GM21619 (cell line): ENCODE data around the gene WDR70.
"Not testable (repeated sequence)": the region's sequence is repeated elsewhere in the genome, so short reads cannot be mapped to it uniquely, and the experiment has no call there.

Experiments used
- ATAC-seq: cut with Tn5 transposase; IDR thresholded peaks from one replicate; pipeline ENCODE4 v1.9.1; 2021; ENCODE audit not compliant: unreplicated experiment

The WDR70 gene

DNA sequence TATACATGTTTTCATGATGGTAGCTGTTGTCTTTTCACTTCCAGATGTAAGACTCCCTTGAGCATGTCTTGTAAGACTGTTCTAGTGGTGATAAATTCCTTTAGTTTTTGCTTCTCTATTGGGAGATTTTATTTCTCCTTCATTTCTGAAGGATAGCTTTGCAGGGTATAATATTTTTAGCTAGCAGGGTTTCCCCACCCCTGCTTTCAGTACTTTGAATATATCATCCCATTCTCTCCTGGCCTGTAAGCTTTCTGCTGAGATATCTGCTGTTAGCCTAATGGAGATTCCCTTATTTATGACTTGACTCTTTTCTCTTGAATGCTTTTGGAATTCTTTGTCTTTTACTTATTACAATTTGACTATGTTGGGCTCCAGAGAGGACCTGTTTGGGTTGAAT lies 249.8 kb downstream of the WDR70 start:
- no peak for ATAC-seq

DNA sequence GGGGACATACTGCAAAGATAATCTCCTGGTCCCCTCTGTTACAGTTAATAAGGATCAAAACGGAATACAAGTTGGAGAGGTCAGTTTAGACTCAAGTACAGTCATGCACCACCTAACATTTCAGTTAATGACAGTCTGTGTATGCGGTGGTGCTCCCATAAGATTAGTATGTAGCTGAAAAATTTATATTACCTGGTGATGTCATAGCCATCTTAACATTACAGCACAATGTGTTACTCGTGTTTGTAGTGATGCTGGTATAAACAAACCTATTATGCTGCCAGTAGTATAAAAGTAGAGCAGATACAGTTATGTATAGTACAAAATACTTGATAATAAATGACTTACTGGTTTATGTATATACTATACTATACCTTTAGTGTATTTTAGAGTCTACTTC lies 252.8 kb downstream of the WDR70 start:
- no peak for ATAC-seq

DNA sequence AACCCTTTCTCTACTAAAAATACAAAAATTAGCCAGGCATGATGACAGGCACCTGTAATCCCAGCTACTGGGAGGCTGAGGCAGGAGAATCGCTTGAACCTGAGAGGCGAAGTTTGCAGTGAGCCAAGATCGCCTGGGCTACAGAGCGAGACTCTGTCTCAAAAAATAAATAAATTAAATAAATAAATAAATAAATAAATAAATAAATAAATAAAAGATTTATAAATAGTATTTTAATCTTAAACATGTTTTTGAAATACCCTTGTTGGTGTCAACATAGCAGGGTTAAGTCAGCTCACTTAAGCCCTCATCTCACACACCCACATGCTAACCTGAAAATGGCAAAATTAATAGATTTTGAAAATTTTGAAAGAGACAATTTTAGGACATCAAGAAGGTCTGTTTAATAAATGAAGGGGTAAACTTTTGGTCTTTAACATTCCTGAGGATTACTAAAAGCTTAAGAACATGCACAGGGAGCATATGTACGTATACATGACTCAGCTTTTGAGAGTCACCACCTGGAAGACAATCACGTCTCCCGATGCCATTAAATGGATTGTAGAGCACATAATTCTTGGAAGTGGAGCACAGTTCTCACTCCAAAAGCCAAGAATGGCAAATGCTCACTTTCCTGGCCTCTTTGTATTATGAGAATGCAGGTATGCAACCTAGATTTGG lies 258.2 kb downstream of the WDR70 start:
- no peak for ATAC-seq

DNA sequence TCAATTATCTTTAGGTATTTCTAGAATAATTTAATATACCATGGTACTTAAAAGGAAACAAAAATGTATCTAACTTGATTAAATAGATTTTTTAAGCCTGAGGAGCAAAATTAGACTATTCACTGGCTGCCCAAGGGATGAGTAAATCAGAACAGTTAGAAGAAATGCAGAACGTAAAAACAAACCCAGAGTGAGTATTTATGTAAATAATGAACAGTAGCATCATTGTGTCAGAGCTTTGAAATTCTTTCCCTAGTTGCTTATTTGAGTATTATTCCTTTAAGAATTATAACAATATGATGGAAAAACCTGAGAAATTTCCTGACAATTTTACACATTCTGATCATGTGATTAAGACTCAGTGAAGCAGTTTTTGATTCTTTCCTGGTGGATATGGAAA lies 259.8 kb downstream of the WDR70 start:
- ATAC-seq, result no peak

DNA sequence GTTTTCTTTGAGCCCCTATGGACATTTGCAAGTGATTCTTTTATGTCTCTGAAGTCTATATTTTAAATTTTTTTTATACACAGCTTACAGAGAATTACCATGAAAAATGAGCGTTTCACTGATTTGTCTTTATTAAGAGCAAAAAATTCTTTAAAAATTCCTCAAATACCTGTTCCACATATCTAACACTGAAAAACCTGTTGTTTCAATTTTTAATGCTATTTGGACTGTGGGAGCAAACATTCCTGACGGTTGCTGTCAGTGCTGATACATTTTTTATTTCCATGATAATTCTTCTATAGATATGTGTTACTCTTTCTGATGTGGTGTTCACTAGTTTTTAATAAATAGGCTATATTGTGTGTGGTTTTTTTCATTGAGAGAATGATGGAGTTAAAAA lies 261.0 kb downstream of the WDR70 start:
- ATAC-seq, result no peak

DNA sequence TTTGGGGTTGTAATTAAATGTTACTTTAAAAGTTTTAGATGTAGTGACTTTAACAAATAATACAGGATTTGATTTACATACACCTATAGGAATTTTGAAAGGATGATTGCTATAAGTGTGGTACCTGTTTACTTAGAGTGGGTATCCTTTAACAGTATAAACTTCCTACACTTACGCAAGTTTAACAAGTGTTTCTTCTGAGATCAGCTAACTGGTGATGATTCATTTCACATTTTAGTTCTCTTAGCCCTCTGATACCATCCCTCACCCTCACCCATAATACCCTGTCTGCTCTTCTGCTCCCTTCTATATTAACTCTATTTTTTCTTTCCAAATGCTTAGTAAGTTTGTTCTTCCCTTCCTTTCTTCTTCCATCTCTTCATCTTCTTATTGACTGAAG lies 262.8 kb downstream of the WDR70 start:
- ATAC-seq, result no peak

DNA sequence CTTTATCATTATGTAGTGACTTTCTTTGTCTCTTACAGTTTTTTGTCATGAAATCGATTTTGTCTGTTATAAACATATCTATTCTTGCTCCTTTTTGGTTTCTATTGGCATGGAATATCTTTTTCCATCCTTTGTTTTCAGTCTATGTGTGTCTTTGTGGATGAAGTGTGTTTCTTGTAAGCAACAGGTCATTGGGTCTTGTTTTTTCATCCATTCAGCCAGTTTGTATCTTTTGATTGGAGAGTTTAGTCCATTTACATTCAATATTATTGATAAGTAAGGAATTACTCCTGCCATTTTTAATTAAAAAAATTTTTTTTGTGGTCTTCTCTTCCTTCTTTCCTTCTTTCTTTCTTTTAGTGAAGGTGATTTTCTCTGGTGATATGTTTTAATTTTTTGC lies 266.6 kb downstream of the WDR70 start:
- ATAC-seq, result no peak

DNA sequence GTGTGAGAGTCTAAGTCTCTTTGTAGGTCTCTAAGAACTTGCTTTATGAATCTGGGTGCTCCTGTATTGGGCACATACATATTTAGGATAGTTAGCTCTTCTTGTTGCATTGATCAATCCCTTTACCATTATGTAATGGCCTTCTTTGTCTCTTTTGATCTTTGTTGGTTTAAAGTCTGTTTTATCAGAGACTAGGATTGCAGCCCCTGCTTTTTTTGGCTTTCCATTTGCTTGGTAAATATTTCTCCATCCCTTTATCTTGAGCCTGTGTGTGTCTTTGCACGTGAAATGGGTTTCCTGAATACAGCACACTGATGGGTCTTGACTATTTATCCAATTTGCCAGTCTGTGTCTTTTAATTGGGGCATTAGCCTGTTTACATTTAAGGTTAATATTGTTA lies 275.4 kb downstream of the WDR70 start:
- ATAC-seq, result not testable (repeated sequence)

DNA sequence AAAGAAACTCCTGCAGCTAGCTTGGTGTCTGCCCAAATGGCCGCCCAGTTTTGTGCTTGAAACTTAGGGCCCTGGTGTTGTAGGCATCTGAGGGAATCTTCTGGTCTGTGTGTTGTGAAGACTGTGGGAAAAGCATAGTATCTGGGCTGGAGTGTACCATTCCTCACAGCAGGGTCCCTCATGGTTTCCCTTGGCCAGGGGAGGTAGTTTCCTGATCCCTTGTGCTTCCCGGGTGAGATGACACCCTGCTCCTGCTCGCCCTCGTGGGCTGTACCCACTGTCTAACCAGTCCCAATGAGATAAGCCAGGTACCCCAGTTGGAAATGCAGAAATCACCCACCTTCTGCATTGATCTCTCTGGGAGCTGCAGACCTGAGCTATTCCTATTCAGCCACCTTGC lies 277.9 kb downstream of the WDR70 start:
- no peak for ATAC-seq

DNA sequence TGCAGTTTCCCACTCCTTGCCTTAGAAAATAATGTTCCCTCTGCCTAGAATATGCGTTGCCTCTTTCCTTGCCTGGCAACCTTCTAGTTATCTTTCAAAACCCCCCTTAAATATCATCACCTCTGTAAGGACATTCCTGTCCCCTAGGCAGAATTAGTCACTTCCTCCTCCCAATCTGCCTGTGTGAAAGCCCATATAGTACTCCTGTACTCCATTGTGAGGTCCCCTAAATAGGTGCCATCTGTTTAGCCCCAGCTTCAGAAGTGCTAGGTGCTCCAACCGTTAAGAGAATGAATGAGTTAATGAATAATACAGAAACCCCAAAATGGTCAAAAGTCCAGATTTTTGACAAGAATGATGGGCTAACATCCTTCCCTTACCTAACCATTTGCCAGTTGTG lies 279.3 kb downstream of the WDR70 start:
- no peak for ATAC-seq

DNA sequence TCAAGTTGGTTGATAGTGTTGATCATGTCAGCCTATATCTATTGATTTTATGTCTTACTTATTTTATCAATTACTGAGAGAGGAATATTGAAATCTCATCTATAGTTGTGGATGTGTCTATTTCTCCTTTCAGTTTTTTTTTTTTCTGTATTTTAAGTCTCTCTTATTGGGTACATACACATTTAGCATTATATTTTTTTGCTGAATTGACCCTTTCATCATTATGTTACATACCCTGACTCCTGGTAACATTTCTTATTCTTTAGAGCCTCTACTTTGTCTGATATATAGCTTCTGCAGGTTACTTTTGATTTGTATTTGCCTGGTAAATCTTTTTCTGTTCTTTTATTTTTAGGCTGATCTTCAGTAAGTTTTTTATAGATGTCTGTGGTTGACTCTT lies 281.2 kb downstream of the WDR70 start:
- no peak for ATAC-seq

DNA sequence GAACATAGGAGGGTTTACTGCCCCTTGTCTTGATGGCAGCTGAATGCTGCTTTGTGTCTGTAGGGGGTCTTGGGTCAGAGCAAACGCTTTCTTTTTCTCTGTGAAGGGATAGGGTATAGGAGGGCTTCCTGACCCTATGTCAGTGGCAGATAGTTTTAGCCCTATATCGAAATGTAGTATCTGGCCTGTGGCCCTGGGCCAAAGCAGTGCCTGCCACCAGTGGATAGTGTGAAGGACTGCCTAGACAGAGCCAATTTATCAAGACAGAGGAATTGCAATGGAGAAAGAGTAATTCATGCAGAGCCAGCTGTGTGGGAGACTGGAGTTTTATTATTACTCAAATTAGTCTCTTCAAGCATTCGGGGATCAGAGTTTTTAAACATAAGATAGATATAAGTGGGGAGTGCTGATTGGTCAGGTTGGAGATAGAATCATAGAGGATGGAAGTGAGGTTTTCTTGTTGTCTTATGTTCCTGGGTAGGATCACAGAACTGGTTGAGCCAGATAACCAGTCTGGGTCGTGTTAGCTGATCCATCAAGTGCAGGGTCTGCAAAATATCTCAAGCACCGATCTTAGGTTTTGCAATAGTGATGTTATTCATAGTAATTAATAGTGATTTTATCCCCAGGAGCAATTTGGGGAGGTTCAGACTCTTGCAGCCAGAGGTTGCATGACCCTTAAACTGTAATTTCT lies 282.3 kb downstream of the WDR70 start:
- no peak for ATAC-seq

DNA sequence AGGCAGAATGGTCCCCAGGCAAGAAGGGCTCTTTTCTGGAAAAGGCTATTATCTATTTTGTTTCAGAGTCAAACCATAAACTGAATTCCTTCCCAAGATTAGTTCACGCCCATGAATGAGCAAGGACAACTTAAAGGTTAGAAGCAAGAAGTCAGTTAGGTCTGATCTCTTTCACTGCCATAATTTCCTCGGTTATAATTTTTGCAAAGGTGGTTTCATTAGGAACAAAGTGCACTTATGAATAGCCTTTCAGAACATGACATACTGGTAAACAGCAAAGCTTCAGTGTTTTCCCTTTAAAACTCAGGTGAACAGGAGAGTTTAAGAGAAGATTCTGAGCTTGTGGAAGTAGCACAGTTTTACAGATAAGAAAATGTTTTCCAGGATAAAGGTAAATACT lies 282.8 kb downstream of the WDR70 start:
- ATAC-seq, result no peak

DNA sequence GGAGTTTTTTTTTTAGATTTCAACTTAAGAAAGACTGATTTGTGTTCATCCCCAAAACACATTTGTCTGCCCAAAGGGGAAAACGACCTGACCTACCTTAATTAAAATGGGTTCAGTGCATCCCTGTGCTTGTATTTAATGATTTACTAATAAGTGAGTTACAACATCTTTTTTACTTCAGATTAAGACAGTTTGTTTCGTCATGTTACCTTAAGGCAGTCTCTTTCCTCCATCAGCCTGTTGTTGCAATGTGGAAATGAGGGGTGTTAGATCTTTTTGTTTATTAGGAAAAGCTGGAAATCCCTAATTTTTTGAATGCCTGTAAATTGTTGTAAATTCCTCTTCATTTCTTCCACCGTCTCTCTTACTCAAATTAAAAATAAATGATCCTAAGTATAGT lies 283.2 kb downstream of the WDR70 start:
- ATAC-seq, result no peak

DNA sequence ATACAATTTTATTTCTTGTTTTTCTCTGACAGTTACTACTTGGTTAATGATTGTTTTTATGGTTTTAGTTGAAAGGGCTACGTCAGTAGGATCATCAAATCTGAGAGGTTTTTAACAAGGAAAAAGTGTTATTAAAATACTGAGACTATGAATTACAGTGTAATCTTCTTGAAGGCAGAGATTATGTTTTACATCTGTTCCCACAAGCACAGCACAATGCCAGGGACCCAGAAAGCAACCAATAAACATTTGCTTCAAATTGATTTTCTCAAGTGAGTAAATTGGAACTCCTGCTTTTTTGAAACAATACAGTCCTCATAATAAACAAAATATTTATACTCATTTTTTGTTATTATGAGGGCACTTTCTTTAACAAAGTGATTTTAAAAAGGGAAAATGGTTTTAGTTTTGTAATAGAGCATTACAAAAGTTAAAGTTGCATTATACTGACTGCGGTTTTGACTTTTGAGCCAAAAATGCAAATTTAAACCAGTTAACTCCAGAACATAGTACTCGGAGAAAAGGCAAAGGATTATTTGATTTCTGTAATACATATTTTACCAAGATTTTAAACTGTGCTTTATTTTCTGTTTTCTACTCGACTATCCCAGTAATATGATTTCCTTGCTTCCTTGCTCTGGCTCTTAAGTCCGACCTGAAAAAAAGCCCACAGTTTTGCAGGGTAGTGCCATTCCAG lies 283.8 kb downstream of the WDR70 start:
- no peak for ATAC-seq

DNA sequence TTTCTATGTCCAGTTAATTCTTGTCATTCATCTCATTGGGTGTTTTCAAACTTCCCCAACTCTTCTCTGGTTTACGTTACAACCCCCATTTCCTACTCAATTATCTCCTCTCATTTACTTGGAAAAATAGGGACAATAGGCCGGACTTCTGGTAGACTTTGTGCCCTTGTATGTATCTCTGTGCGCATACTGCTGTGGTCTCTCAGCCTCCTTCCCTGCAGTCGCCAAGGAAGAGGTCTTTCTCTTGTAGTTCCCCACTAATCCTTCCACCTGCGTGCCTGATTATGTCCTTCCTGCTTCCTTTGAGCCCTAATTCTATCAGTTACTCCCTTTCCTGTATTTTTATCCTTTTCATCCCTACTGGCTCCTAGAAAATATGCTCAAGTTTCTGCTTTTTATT lies 284.4 kb downstream of the WDR70 start:
- no peak for ATAC-seq

DNA sequence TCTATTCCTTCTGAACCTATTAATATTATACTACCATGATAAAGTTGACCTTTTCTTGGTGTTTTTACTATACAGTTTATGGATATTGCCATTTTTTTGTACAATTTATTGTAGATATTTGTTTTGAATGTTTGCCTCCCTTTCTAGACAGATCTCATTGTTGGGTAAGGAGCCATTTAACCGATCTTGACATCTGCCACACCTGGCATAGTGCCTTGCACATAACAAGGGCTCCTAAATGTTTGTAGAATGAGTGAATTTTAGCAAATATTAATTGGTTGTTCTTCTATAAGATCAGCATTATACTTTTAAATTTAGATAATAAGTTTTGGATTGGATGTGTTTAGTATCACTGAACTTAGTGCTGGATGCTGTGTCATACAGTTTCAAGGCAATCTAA lies 285.4 kb downstream of the WDR70 start:
- ATAC-seq, result no peak

DNA sequence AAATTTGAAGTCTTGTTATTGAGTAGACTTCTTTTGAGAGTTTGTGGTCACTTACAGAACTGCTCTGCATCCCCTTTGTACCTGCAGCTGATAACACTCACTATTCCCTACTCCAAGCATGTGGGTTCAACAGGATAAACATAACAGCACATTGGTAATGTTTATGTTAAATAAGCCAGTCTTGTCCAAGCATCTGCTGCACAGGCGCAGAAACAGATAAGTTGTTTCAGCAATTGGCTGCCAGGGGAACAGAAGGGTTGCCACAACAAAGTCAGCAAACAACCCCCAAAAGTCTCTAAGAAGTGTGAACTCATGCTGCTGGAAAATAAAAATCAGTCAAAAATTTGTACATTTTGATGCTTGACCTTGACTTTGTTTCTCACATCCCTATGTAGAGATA lies 286.2 kb downstream of the WDR70 start:
- ATAC-seq, result no peak

DNA sequence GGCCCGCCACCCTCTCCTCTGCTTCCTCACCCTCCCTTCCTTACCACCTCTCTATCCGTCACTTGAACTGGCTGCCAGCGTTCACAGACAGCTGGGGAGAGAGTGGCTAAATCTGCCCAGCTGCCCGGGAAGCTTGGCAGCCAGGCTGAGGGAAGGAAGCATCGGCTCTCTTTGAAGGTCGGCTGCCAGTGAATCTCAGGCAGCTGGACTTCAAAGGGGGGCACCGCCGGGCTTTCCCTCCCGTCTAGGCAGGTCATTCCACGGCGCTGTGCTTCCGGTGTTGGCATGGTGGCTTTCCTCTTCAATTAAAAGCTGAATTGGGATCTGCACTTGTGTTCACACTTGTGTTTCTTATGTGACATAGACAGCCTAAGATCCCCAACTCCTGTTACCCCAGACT lies 286.8 kb downstream of the WDR70 start:
- ATAC-seq, result no peak

DNA sequence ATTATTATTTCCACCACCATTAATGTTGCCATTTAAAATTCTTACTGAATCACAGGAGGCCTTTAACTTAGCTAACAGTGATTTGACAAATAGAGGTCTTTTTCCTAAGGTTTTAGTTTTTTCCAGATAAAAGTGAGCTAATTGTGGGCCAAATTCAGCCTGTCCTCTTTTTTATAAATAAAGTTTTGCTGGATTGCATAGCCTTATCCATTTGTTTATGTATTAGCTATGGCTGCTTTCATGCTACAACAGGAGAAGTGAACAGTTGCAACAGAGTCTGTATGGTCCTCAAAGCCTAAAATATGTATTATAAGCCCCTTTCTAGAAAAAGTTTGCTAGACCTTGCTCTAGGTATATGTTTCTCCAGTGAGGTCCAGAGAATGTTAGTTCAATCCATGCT lies 288.3 kb downstream of the WDR70 start:
- no peak for ATAC-seq

DNA sequence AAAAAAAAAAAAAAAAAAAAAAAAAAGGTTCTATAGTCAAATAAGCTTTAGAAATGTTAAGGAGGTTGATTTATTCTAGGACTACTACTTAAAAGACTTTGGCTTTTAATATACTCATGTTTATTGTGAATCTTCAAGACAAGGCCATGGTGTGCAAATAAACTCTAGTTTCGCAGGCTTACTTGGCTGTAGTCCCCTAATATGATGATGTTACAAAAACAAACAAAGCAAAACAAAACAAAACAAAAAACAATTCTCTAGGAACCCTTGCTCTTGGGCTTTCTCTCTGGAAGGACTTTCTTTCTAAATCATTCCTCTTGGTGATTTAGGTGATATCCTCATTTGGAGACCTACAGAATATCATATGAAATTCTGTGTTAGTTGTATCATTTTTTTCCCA lies 288.7 kb downstream of the WDR70 start:
- ATAC-seq, result no peak

DNA sequence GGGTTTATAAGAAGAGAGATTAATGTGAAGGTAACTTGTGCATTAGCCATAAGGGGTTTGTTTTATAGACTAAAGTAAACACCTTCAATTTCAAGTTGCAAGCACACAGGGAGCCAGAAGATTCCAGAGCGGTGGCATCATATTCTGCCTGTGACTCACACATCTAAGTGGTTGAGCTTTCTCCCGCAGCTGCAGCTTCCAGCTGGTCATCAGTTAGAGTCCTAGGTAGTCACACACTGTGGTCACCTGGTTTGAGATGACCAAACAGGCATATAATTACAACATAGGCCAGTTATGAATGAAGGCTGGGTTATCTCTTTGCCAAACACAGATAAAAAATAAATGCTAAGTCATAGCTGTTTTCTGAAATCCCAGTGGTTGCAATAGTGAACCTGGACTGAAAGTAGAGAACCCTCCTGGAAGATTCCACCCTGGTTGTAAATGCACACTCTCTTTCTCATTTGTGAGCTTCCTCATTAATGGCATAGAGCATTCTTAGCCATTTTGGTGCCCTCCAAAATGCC lies 289.5 kb downstream of the WDR70 start:
- ATAC-seq, result no peak
